HG02763 (cell line): Measurements from ENCODE around the gene ACY1.
A peak's percentile ranks its signal among the peaks of the same experiment; 100 is the strongest.

Experiments used
- ATAC-seq: cut with Tn5 transposase; IDR thresholded peaks from one replicate; pipeline ENCODE4 v1.9.1; 2021; ENCODE audit warnings: mild to moderate bottlenecking, moderate library complexity; ENCODE audit not compliant: unreplicated experiment

Gene ACY1

GRCh38 chr3:51982838-51983577 is at the start of gene ACY1:
ACY1 (plus strand) TSS chr3:51983535; CDS start chr3:51984065, 530 bp downstream.
- peak; percentile 61 for ATAC-seq

- ATAC-seq: no peak
Observed at GRCh38 chr3:51934139-51934850, 49.0 kb upstream of the ACY1 start.

- no peak for ATAC-seq
Observed at GRCh38 chr3:51934991-51935885, 48.1 kb upstream of the ACY1 start.

- ATAC-seq: no peak
Observed at GRCh38 chr3:51935886-51936755, 47.2 kb upstream of the ACY1 start.

GRCh38 chr3:51937014-51937413 is 46.3 kb upstream of the ACY1 start:
- no peak for ATAC-seq

- no peak for ATAC-seq
Observed at GRCh38 chr3:51937611-51938450, 45.5 kb upstream of the ACY1 start.

- ATAC-seq: no peak
Observed at GRCh38 chr3:51938780-51939425, 44.4 kb upstream of the ACY1 start.

- no peak for ATAC-seq
Observed at GRCh38 chr3:51940648-51941462, 42.5 kb upstream of the ACY1 start.

GRCh38 chr3:51941463-51941797 is 41.9 kb upstream of the ACY1 start:
- ATAC-seq: no peak

- ATAC-seq: peak; percentile 87
Observed at GRCh38 chr3:51941798-51942602, 41.3 kb upstream of the ACY1 start, which contains the start of the genes PARP3 and RRP9. PARP3 (plus strand) TSS chr3:51942363; CDS start chr3:51943356, 993 bp downstream. RRP9 (minus strand) TSS chr3:51941904; CDS start chr3:51941867, 37 bp downstream.

GRCh38 chr3:51942603-51943450 is 40.5 kb upstream of the ACY1 start:
- ATAC-seq: no peak

GRCh38 chr3:51943451-51944391 is 39.6 kb upstream of the ACY1 start:
- no peak for ATAC-seq

GRCh38 chr3:51944451-51945021 is 38.8 kb upstream of the ACY1 start:
- no peak for ATAC-seq

- no peak for ATAC-seq
Observed at GRCh38 chr3:51945031-51945840, 38.1 kb upstream of the ACY1 start.
